ENCODE data around the gene RFX3. TPM values are rescaled to one million over a fixed set of nuclear protein-coding genes. Genes with fewer than 3 reads are reported as not detected.

Gene RFX3
- total RNA-seq, 1 experiment from 2014 or later, result 8.4 TPM

GRCh38 chr9:3446313-3446712 lies 79.5 kb downstream of the RFX3 start:
- intact Hi-C loops (cut with micrococcal nuclease; ENCODE audit: unreplicated experiment), result loop anchor here (10.0 kb wide), 1 partner anchor 202 kb away; no protein-coding TSS in a partner anchor
- CTCF ChIA-PET, result no interaction called here
- H2AFZ ChIP-seq, result no peak overlapping the region

GRCh38 chr9:3444016-3444415 lies 81.8 kb downstream of the RFX3 start:
- H3K36me3 ChIP-seq (ENCODE audit: low read depth), result no peaks in the 10 kb centered on the region
- no peak overlapping the region for H3K4me3 ChIP-seq
- H3K4me2 ChIP-seq, result no peak overlapping the region
- no peaks in the 10 kb centered on the region for H3F3A ChIP-seq (ENCODE audit: insufficient read depth, low read depth)
- H3K27me3 ChIP-seq (ENCODE audit: insufficient read depth, low read depth), result no peaks in the 10 kb centered on the region
- no peak for DNase-seq
- TF ChIP-seq EZH2 (IDR thresholded peaks at IDR 0.05; ENCODE audit: low read depth), result no peak
- TF ChIP-seq CTCF (conservative IDR thresholded peaks at IDR 0.05), result no peak
- H2AFZ ChIP-seq, result no peak overlapping the region
- no peaks in the 10 kb centered on the region for H3K9me2 ChIP-seq (ENCODE audit: insufficient read depth)
- H3K27ac ChIP-seq, result no peak overlapping the region
- no TSS peak for BruUV-seq (replicated peaks)
- ChIA-PET CTCF (no interaction called here), POLR2A (ENCODE audit: unreplicated experiment) (no interaction called here)
- no peaks in the 10 kb centered on the region for H4K20me1 ChIP-seq (ENCODE audit: insufficient read depth)
- H3K79me2 ChIP-seq (ENCODE audit: low read depth), result no peaks in the 10 kb centered on the region
- H3K4me1 ChIP-seq (replicated peaks; ENCODE audit: insufficient read depth), result no peaks in the 10 kb centered on the region
- H3K9me3 ChIP-seq (ENCODE audit: insufficient read depth, low read depth), result no peaks in the 10 kb centered on the region
- intact Hi-C loops (cut with micrococcal nuclease; ENCODE audit: unreplicated experiment), result loop anchor here (10.0 kb wide), 1 partner anchor 199 kb away; no protein-coding TSS in a partner anchor

More at GRCh38 chr9:3446313-3446712, 79.5 kb downstream of the RFX3 start:
- Histone ChIP-seq H3K4me2 (no peak overlapping the region), H3K79me2 (ENCODE audit: low read depth) (no peaks in the 10 kb centered on the region), H3K9me3 (ENCODE audit: insufficient read depth, low read depth) (no peaks in the 10 kb centered on the region), H3K36me3 (ENCODE audit: low read depth) (no peaks in the 10 kb centered on the region), H3K9me2 (ENCODE audit: insufficient read depth) (no peaks in the 10 kb centered on the region), H3K27me3 (ENCODE audit: insufficient read depth, low read depth) (no peaks in the 10 kb centered on the region), H4K20me1 (ENCODE audit: insufficient read depth) (no peaks in the 10 kb centered on the region), H3F3A (ENCODE audit: insufficient read depth, low read depth) (no peaks in the 10 kb centered on the region), H3K27ac (no peak overlapping the region), H3K4me3 (no peak overlapping the region), H3K4me1 (replicated peaks; ENCODE audit: insufficient read depth) (no peaks in the 10 kb centered on the region)
- TF ChIP-seq EZH2 (IDR thresholded peaks at IDR 0.05; ENCODE audit: low read depth) (no peak), CTCF (conservative IDR thresholded peaks at IDR 0.05) (no peak)
- POLR2A ChIA-PET (ENCODE audit: unreplicated experiment), result no interaction called here
- DNase-seq, result no peak
- no TSS peak for BruUV-seq (replicated peaks)

GRCh38 chr9:3441197-3441816 lies 84.5 kb downstream of the RFX3 start:
- TF ChIP-seq EZH2 (IDR thresholded peaks at IDR 0.05; ENCODE audit: low read depth) (no peak), CTCF (conservative IDR thresholded peaks at IDR 0.05) (peak; percentile 56)
- Histone ChIP-seq H4K20me1 (ENCODE audit: insufficient read depth) (no peaks in the 10 kb centered on the region), H3K9me2 (ENCODE audit: insufficient read depth) (no peaks in the 10 kb centered on the region), H3K4me1 (replicated peaks; ENCODE audit: insufficient read depth) (no peaks in the 10 kb centered on the region), H3K79me2 (ENCODE audit: low read depth) (no peaks in the 10 kb centered on the region), H3K27me3 (ENCODE audit: insufficient read depth, low read depth) (no peaks in the 10 kb centered on the region), H3K4me2 (no peak overlapping the region), H3K9me3 (ENCODE audit: insufficient read depth, low read depth) (no peaks in the 10 kb centered on the region), H2AFZ (no peak overlapping the region), H3K36me3 (ENCODE audit: low read depth) (no peaks in the 10 kb centered on the region), H3K27ac (no peak overlapping the region), H3K4me3 (no peak overlapping the region), H3F3A (ENCODE audit: insufficient read depth, low read depth) (no peaks in the 10 kb centered on the region)
- ChIA-PET CTCF (interaction anchor here (0.6 to 1.0 kb wide), 3 partner anchors 8 to 582 kb away, joined by 3 to 6 read pairs (median 4); no protein-coding TSS in a partner anchor), POLR2A (ENCODE audit: unreplicated experiment) (no interaction called here)
- peak; percentile 18 to 40 for DNase-seq
- intact Hi-C loops (cut with micrococcal nuclease; ENCODE audit: unreplicated experiment), result loop anchor here (10.0 kb wide), 1 partner anchor 197 kb away; no protein-coding TSS in a partner anchor
- BruUV-seq (replicated peaks), result no TSS peak

Measured in PC-9 (cell line).